ENCODE data around the gene DFFA. TPM values are rescaled to one million over a fixed set of nuclear protein-coding genes. Genes with fewer than 3 reads are reported as not detected.
A peak's percentile ranks its signal among the peaks of the same experiment; 100 is the strongest.

DFFA gene
- 49.5 and 55.4 TPM in 2 replicates for total RNA-seq

- no peak for TF ChIP-seq CTCF (conservative IDR thresholded peaks at IDR 0.05; ENCODE audit: low read depth, low read length)
- H3K4me3 ChIP-seq (ENCODE audit: low read depth, low read length), result peak within 1 kb of the TSS; percentile 90
- peak; percentile 79 for DNase-seq (ENCODE audit: low read depth)
These were observed at the start of gene DFFA for GRCh38 chr1:10472220-10473144. DFFA (minus strand) TSS chr1:10472529; CDS start chr1:10472458, 71 bp downstream.

- no peak overlapping the region for H3K4me3 ChIP-seq (ENCODE audit: low read depth, low read length)
- no peak for TF ChIP-seq CTCF (conservative IDR thresholded peaks at IDR 0.05; ENCODE audit: low read depth, low read length)
- no peak for DNase-seq (ENCODE audit: low read depth)
These were observed 49.3 kb upstream of the DFFA start for GRCh38 chr1:10521537-10522157.

- no peak for TF ChIP-seq CTCF (conservative IDR thresholded peaks at IDR 0.05; ENCODE audit: low read depth, low read length)
- no peak overlapping the region for H3K4me3 ChIP-seq (ENCODE audit: low read depth, low read length)
These were observed 48.6 kb upstream of the DFFA start for GRCh38 chr1:10520952-10521351.

GRCh38 chr1:10520497-10520896 lies 48.2 kb upstream of the DFFA start:
- no peak overlapping the region for H3K4me3 ChIP-seq (ENCODE audit: low read depth, low read length)
- no peak for DNase-seq (ENCODE audit: low read depth)
- no peak for TF ChIP-seq CTCF (conservative IDR thresholded peaks at IDR 0.05; ENCODE audit: low read depth, low read length)

More at GRCh38 chr1:10520952-10521351, 48.6 kb upstream of the DFFA start:
- no peak for DNase-seq (ENCODE audit: low read depth)

- no peak for DNase-seq (ENCODE audit: low read depth)
- H3K4me3 ChIP-seq (ENCODE audit: low read depth, low read length), result no peak overlapping the region
- peak; percentile 21 for TF ChIP-seq CTCF (conservative IDR thresholded peaks at IDR 0.05; ENCODE audit: low read depth, low read length)
These were observed 46.7 kb upstream of the DFFA start for GRCh38 chr1:10519016-10519417.

- H3K4me3 ChIP-seq (ENCODE audit: low read depth, low read length), result no peak overlapping the region
- TF ChIP-seq CTCF (conservative IDR thresholded peaks at IDR 0.05; ENCODE audit: low read depth, low read length), result no peak
- DNase-seq (ENCODE audit: low read depth), result no peak
These were observed 45.3 kb upstream of the DFFA start for GRCh38 chr1:10517677-10517982.
